IMR-90 (cell line): ENCODE measurements around the gene EXOC4. TPM values are rescaled to one million over a fixed set of nuclear protein-coding genes. Genes with fewer than 3 reads are reported as not detected.

Experiments
- ATAC-seq: fragments of 200-7000 bp; cut with Tn5 transposase; 2 replicates; pipeline ENCODE4 v1.9.1; 2020; ENCODE audit warnings: low read depth, mild to moderate bottlenecking, moderate library complexity
- BruUV-seq: library from RNA; stranded (reverse); fragments of 400-500 nt; replicated peaks from 2 replicates; lab custom pipeline; 2021; lab: Mats Ljungman, UMichigan
- CTCF ChIA-PET: fragments of 300-600 bp; formaldehyde crosslinking; extraction: SDS; loops from one replicate; lab custom pipeline; 2021; ENCODE audit warnings: antibody characterized with exemption; lab: Yijun Ruan, JAX
- POLR2A ChIA-PET: fragments of 300-600 bp; sonication (Branson Sonifier 250); formaldehyde crosslinking; loops from one replicate; lab custom pipeline; 2022; ENCODE audit warnings: antibody characterized with exemption; ENCODE audit not compliant: unreplicated experiment; lab: Charles Lee
- DNase-seq: peaks from one replicate; pipeline ENCODE4 v3.0.0; 2013
- H2AFZ ChIP-seq: replicated peaks from 2 replicates; pipeline ENCODE3; 2013; ENCODE audit warnings: low read length, mild to moderate bottlenecking; ENCODE audit not compliant: poor library complexity
- H2AK5ac ChIP-seq: 2 replicates; pipeline ENCODE4 v1.6.1; 2013; ENCODE audit warnings: low read depth, low read length, inconsistent platforms
- H2AK9ac ChIP-seq: replicated peaks from 2 replicates; pipeline ENCODE3; 2013; ENCODE audit warnings: mild to moderate bottlenecking, low read depth, low read length, moderate library complexity; ENCODE audit not compliant: poor library complexity
- H2BK120ac ChIP-seq: 2 replicates; pipeline ENCODE4 v1.6.1; 2013; ENCODE audit warnings: low read depth, low read length, inconsistent platforms
- H2BK15ac ChIP-seq: 3 replicates; pipeline ENCODE4 v1.6.1; 2013; ENCODE audit warnings: low read depth, low read length, inconsistent platforms
- H2BK20ac ChIP-seq: 2 replicates; pipeline ENCODE4 v1.6.1; 2013; ENCODE audit warnings: low read depth, mild to moderate bottlenecking, inconsistent platforms, low read length, moderate library complexity
- H2BK5ac ChIP-seq: 2 replicates; pipeline ENCODE4 v1.6.1; 2013; ENCODE audit warnings: mild to moderate bottlenecking, low read depth, low read length, inconsistent platforms; ENCODE audit not compliant: poor library complexity, severe bottlenecking
- H3K14ac ChIP-seq: replicated peaks from 2 replicates; pipeline ENCODE4 v1.6.1; 2013; ENCODE audit warnings: low read depth, low read length, inconsistent platforms
- H3K18ac ChIP-seq: 2 replicates; pipeline ENCODE4 v1.6.1; 2013; ENCODE audit warnings: low read depth, low read length, control low read depth
- H3K23ac ChIP-seq: 2 replicates; pipeline ENCODE4 v1.6.1; 2013; ENCODE audit warnings: low read depth, low read length, inconsistent platforms
- H3K27ac ChIP-seq: 2 replicates; pipeline ENCODE4 v1.5.1; 2013; ENCODE audit warnings: mild to moderate bottlenecking, control low read depth, low read length; ENCODE audit not compliant: insufficient read depth
- H3K27me3 ChIP-seq: 2 replicates; pipeline ENCODE4 v1.6.1; 2013; ENCODE audit warnings: low read length; ENCODE audit not compliant: control insufficient read depth, insufficient read depth
- H3K36me3 ChIP-seq: 2 replicates; pipeline ENCODE4 v1.6.1; 2013; ENCODE audit warnings: low read length, mixed read lengths; ENCODE audit not compliant: control insufficient read depth, insufficient read depth
- H3K4ac ChIP-seq: 2 replicates; pipeline ENCODE4 v1.6.1; 2013; ENCODE audit warnings: low read depth, low read length, inconsistent platforms
- H3K4me1 ChIP-seq: 2 replicates; pipeline ENCODE4 v1.6.1; 2013; ENCODE audit warnings: low read length, mixed read lengths; ENCODE audit not compliant: control insufficient read depth, insufficient read depth
- H3K4me2 ChIP-seq: 2 replicates; pipeline ENCODE4 v1.6.1; 2013; ENCODE audit warnings: low read depth, mild to moderate bottlenecking, control low read depth, low read length, moderate library complexity
- H3K4me3 ChIP-seq: 2 replicates; pipeline ENCODE4 v1.5.1; 2013; ENCODE audit warnings: low read depth, mild to moderate bottlenecking, control low read depth, low read length, moderate library complexity; ENCODE audit not compliant: insufficient read depth
- H3K56ac ChIP-seq: 2 replicates; pipeline ENCODE4 v1.6.1; 2013; ENCODE audit warnings: low read length, inconsistent platforms; ENCODE audit not compliant: insufficient read depth; ENCODE audit errors: extremely low read depth
- H3K79me1 ChIP-seq, 2 experiments: 2 replicates each; pipeline ENCODE4 v1.6.1; 2013; ENCODE audit warnings: low read length in 2 of 2, inconsistent platforms in 1 of 2, low read depth in 1 of 2
- H3K9ac ChIP-seq: 2 replicates; pipeline ENCODE4 v1.6.1; 2013; ENCODE audit warnings: low read depth, low read length, control low read depth
- H3K9me1 ChIP-seq: 2 replicates; pipeline ENCODE4 v1.6.1; 2013; ENCODE audit warnings: low read length, inconsistent platforms; ENCODE audit not compliant: insufficient read depth
- H3K9me3 ChIP-seq: 2 replicates; pipeline ENCODE4 v1.6.1; 2013; ENCODE audit warnings: low read length; ENCODE audit not compliant: control insufficient read depth, insufficient read depth
- H4K20me1 ChIP-seq: 2 replicates; pipeline ENCODE4 v1.6.1; 2013; ENCODE audit warnings: low read length, inconsistent platforms; ENCODE audit not compliant: insufficient read depth
- H4K5ac ChIP-seq: 2 replicates; pipeline ENCODE4 v1.6.1; 2013; ENCODE audit warnings: mild to moderate bottlenecking, low read depth, low read length, control low read depth
- H4K8ac ChIP-seq, 2 experiments: 2 replicates each; pipeline ENCODE4 v1.6.1; 2013; ENCODE audit warnings: low read depth in 2 of 2, low read length in 2 of 2, control low read depth in 1 of 2, inconsistent platforms in 1 of 2
- H4K91ac ChIP-seq: 2 replicates; pipeline ENCODE4 v1.6.1; 2013; ENCODE audit warnings: low read depth, low read length, inconsistent platforms; ENCODE audit not compliant: insufficient read depth
- CEBPB ChIP-seq: IDR thresholded peaks from 2 replicates; pipeline ENCODE4 v1.6.1; 2012; ENCODE audit warnings: low read depth, low read length, improper control_type of control experiment
- CHD1 ChIP-seq: IDR thresholded peaks from 2 replicates; pipeline ENCODE4 v1.6.1; 2012; ENCODE audit warnings: low read depth, low read length, improper control_type of control experiment
- MAZ ChIP-seq: IDR thresholded peaks from 2 replicates; pipeline ENCODE4 v1.6.1; 2012; ENCODE audit warnings: low read depth, mild to moderate bottlenecking, low read length, improper control_type of control experiment, moderate library complexity, borderline replicate concordance
- MXI1 ChIP-seq: IDR thresholded peaks from 2 replicates; pipeline ENCODE4 v1.6.1; 2012; ENCODE audit warnings: low read depth, mild to moderate bottlenecking, low read length, moderate library complexity, borderline replicate concordance
- NFE2L2 ChIP-seq: fragments of 150-350 bp; IDR thresholded peaks from 2 replicates; pipeline ENCODE4 v1.6.1; 2016; ENCODE audit warnings: low read depth, mild to moderate bottlenecking, low read length
- POLR2A ChIP-seq: IDR thresholded peaks from 2 replicates; pipeline ENCODE4 v1.6.1; 2012; ENCODE audit warnings: mild to moderate bottlenecking, low read depth, low read length
- RAD21 ChIP-seq: IDR thresholded peaks from 2 replicates; pipeline ENCODE4 v1.6.1; 2012; ENCODE audit warnings: low read length, improper control_type of control experiment
- RCOR1 ChIP-seq: IDR thresholded peaks from 2 replicates; pipeline ENCODE4 v1.6.1; 2012; ENCODE audit warnings: mild to moderate bottlenecking, low read length, improper control_type of control experiment; ENCODE audit not compliant: insufficient replicate concordance
- RFX5 ChIP-seq: IDR thresholded peaks from 2 replicates; pipeline ENCODE4 v1.8.0; 2012; ENCODE audit warnings: low read depth, mild to moderate bottlenecking, low read length, moderate library complexity
- SMC3 ChIP-seq: fragments of 150-350 bp; IDR thresholded peaks from 2 replicates; pipeline ENCODE4 v1.6.1; 2016; ENCODE audit warnings: low read depth, mild to moderate bottlenecking, antibody characterized with exemption, low read length, moderate library complexity
- WGBS, 2 experiments: methylation state at CpG; one replicate each; pipeline versions ENCODE4 v1.1.5 to v1.1.7; 2013; ENCODE audit warnings: missing lambda C conversion rate in 2 of 2; ENCODE audit not compliant: insufficient read length in 1 of 2; ENCODE audit errors: extremely low coverage in 2 of 2; 5-methylcytosine and 5-hydroxymethylcytosine counted together
- dilution Hi-C: fragments of 300-500 bp; cut with HindIII; formaldehyde crosslinking; loops from one replicate; pipeline ENCODE4 v1.14.3; 2018; ENCODE audit warnings: low sequenced_read_pairs; ENCODE audit not compliant: unreplicated experiment
- in situ Hi-C: fragments of 300-500 bp; cut with MboI; formaldehyde crosslinking; loops from 3 replicates; pipeline ENCODE4 v1.14.3; 2019; ENCODE audit warnings: low sequenced_read_pairs, inconsistent platforms, mixed read lengths
- intact Hi-C: fragments of 100-400 bp; cut with micrococcal nuclease; formaldehyde crosslinking; loops from 2 replicates; pipeline ENCODE4 v1.10.0; 2022
- polyA plus RNA-seq, 3 experiments: library from polyadenylated mRNA; depleted of rRNA; stranded (reverse); fragments of >200 nt; gene quantifications; 2 replicates each; pipeline ENCODE4 v1.2.3, GENCODE V29; 2012; ENCODE audit warnings: low replicate concordance in 1 of 3
- total RNA-seq: library from RNA; depleted of rRNA; stranded (reverse); fragments of >200 nt; gene quantifications from 2 replicates; pipeline ENCODE4 v1.2.3, GENCODE V29; 2012
- TF ChIP-seq, protein P1 (sequence below): fragments of 150-350 bp; IDR thresholded peaks from 2 replicates; pipeline ENCODE4 v1.6.1; 2017; ENCODE audit warnings: mild to moderate bottlenecking, antibody characterized with exemption, low read length, low read depth
- TF ChIP-seq, protein P2 (sequence below): fragments of 150-350 bp; IDR thresholded peaks from 2 replicates; pipeline ENCODE4 v1.6.1; 2016; ENCODE audit warnings: low read depth, mild to moderate bottlenecking, low read length, moderate library complexity, borderline replicate concordance

Gene EXOC4
- total and polyA plus RNA-seq, 2 of the 4 experiments (the other 2 are of a cell fraction), result 25.4 to 94.6 TPM

DNA sequence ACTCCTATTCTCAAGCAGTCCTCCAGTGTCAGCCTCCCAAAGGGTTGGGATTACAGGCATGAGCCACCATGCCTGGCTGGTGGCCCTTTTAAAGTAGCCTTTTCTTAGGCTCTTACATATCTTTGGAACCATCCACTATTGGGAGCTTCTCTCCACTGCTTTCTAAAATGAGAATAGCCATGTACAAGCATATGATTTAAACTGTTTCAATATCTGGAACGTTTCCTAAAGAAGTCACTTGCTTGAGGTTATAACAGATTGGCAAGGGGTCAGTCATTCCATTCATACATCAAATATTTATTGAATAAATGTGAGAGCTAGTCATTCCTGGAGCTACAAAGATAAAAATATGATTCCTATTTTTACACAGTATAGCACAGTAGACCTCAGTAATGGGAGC lies 776.9 kb downstream of the EXOC4 start:
- H3K27ac ChIP-seq, result no peak overlapping the region
- no TSS peak for BruUV-seq
- in situ Hi-C loops, result no loop called here
- no peaks in the 10 kb centered on the region for H4K20me1 ChIP-seq
- H3K18ac ChIP-seq, result no peak overlapping the region
- H3K23ac ChIP-seq, result no peak overlapping the region
- WGBS, 2 experiments, result no CpG with 5 or more reads among the region's 1 CpG
- no peak overlapping the region for H4K91ac ChIP-seq
- no peak overlapping the region for H3K56ac ChIP-seq
- H2AK9ac ChIP-seq, result no peak overlapping the region
- DNase-seq (peak; percentile 7), ATAC-seq (no peak)
- no peak for TF ChIP-seq POLR2A
- TF ChIP-seq RCOR1, result no peak
- TF ChIP-seq, protein P1, sequence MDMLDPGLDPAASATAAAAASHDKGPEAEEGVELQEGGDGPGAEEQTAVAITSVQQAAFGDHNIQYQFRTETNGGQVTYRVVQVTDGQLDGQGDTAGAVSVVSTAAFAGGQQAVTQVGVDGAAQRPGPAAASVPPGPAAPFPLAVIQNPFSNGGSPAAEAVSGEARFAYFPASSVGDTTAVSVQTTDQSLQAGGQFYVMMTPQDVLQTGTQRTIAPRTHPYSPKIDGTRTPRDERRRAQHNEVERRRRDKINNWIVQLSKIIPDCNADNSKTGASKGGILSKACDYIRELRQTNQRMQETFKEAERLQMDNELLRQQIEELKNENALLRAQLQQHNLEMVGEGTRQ, result no peak
- TF ChIP-seq CHD1, result no peak
- no peak for TF ChIP-seq CEBPB
- TF ChIP-seq NFE2L2, result no peak
- no peak for TF ChIP-seq RAD21
- no peak for TF ChIP-seq RFX5
- TF ChIP-seq SMC3, result no peak
- no peak for TF ChIP-seq MXI1
- TF ChIP-seq, protein P2, sequence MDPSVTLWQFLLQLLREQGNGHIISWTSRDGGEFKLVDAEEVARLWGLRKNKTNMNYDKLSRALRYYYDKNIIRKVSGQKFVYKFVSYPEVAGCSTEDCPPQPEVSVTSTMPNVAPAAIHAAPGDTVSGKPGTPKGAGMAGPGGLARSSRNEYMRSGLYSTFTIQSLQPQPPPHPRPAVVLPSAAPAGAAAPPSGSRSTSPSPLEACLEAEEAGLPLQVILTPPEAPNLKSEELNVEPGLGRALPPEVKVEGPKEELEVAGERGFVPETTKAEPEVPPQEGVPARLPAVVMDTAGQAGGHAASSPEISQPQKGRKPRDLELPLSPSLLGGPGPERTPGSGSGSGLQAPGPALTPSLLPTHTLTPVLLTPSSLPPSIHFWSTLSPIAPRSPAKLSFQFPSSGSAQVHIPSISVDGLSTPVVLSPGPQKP, result no peak
- TF ChIP-seq MAZ, result no peak
- no peaks in the 10 kb centered on the region for H3K27me3 ChIP-seq
- H2BK15ac ChIP-seq, result no peak overlapping the region
- H3K36me3 ChIP-seq, result no peaks in the 10 kb centered on the region
- dilution Hi-C loops, result no loop called here
- H3K9me3 ChIP-seq, result no peaks in the 10 kb centered on the region
- no peak overlapping the region for H4K8ac ChIP-seq
- no peaks in the 10 kb centered on the region for H3K79me1 ChIP-seq
- POLR2A ChIA-PET, result no interaction called here
- H3K9me1 ChIP-seq, result peaks cover 3% of the 10 kb centered on the region; the same call in 1 of the 2 replicates
- no peak overlapping the region for H4K5ac ChIP-seq
- no peak overlapping the region for H2BK20ac ChIP-seq
- CTCF ChIA-PET, result interaction anchor here (1.0 kb wide), 1 partner anchor 13 kb away, joined by 3 read pairs; no protein-coding TSS in a partner anchor
- no peak overlapping the region for H2AK5ac ChIP-seq
- H3K9ac ChIP-seq, result no peak overlapping the region
- H2AFZ ChIP-seq, result no peak overlapping the region
- no peak overlapping the region for H3K14ac ChIP-seq
- H2BK5ac ChIP-seq, result no peak overlapping the region
- intact Hi-C loops, result no loop called here
- H3K4me3 ChIP-seq, result no peak overlapping the region
- peaks cover under 1% of the 10 kb centered on the region; the same call in 1 of the 2 replicates for H3K4me1 ChIP-seq
- no peak overlapping the region for H2BK120ac ChIP-seq
- H3K4ac ChIP-seq, result no peak overlapping the region
- H3K4me2 ChIP-seq, result no peak overlapping the region
